Activated CD4-positive, alpha-beta T cell treated with anti-CD3 and anti-CD28 coated beads, Interleukin-2, Interleukin-4, amounts not matched to agents 100 ng/mL and 50 ng/mL, durations not matched to agents 16 hours and 8 hours (primary cell): ENCODE measurements around the gene CEP43.

ENCODE experiments used
- DNase-seq: peaks from one replicate; pipeline ENCODE4 v3.0.0-alpha.2; 2020; ENCODE audit warnings: low spot score

The CEP43 gene

GRCh38 chr6:166966268-166966667 is 32.9 kb upstream of the CEP43 start:
- DNase-seq, result no peak

GRCh38 chr6:166969390-166970002 is 29.7 kb upstream of the CEP43 start:
- no peak for DNase-seq

DNA sequence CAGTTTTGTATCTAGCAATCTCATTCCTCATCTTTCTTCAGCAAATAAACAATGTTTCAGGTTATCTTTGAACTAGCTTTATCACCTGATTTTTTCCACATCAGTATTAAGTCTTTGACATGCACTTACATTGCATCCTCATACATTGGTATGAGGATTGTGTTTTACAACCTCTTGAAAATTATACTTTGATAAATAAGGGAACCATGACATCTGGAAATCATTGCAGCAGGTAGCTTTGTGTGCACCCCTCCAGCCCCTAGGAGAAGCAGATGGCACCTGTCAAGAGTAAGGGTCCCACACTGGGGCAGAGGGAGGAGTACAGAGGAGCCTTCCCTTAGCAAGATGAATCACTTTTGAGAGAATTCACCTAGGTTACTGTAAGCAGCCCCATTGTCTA is 29.1 kb upstream of the CEP43 start:
- DNase-seq, result no peak

GRCh38 chr6:166970776-166971175 is 28.4 kb upstream of the CEP43 start:
- DNase-seq, result no peak

- DNase-seq, result no peak
Measured at GRCh38 chr6:166971271-166971670, 27.9 kb upstream of the CEP43 start.

- DNase-seq, result no peak
Measured at GRCh38 chr6:166972101-166972500, 27.1 kb upstream of the CEP43 start.

GRCh38 chr6:166976636-166977035 is 22.6 kb upstream of the CEP43 start:
- no peak for DNase-seq

- DNase-seq, result no peak
Measured at GRCh38 chr6:166977621-166978525, 21.3 kb upstream of the CEP43 start.

DNA sequence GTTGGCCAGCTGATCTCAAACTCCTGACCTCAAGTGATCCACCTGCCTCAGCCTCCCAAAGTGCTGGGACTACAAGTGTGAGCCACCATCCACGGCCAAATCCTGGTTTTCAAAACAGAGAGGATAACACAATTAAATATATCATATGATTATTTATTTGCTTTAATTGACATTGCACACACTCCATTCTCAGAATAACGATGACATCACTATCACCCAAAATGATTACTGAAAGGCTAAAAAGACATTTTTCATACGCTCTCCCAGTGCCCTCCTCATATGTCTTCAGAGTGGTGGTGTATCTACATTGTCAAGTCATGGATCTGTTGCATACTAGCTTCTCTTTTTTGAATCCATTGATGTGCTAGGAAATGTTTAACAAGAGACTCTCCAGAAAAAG is 18.5 kb upstream of the CEP43 start:
- DNase-seq, result no peak

- no peak for DNase-seq
Measured at GRCh38 chr6:166987448-166987847, 11.7 kb upstream of the CEP43 start.

DNA sequence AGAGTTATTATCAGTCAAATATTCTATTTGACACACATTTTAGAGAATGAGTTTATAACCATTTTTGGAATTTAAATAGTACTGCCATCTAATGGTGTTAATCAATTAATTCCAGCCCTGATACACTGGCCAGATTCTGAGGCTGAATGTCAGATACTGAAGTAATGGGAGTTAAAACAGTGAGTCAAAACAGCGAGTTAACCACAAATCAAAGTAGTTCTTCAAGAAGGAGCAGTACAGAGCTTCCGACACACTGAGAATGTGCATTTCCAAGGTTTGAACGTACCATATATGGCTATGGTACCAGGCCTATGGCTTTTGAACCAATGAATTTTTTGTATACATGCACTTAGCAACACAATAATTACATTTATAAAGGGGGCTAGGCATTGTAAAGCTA is 11.3 kb upstream of the CEP43 start:
- no peak for DNase-seq

GRCh38 chr6:166988674-166989201 is 10.5 kb upstream of the CEP43 start:
- DNase-seq, result no peak

GRCh38 chr6:166989427-166990032 is 9.7 kb upstream of the CEP43 start:
- peak; percentile 60 for DNase-seq

DNA sequence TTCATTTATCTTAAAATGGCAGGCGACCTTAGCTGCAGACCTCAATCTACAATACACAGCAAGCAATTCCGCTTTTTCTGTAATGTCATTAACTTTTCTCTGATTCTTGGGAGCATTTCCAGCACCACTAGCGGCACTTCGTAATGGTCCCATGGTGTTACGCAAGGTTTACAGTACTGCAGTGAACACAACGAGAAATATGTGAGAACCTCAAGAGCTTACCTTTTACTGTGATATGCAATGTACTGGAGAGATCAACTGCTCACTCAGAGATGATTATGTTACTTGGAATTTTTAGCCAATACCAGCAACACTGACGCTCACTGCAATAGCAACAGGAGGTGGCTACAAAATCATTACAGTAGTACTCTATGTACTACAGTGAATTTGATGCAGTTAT is 2.8 kb upstream of the CEP43 start:
- DNase-seq, result no peak

DNA sequence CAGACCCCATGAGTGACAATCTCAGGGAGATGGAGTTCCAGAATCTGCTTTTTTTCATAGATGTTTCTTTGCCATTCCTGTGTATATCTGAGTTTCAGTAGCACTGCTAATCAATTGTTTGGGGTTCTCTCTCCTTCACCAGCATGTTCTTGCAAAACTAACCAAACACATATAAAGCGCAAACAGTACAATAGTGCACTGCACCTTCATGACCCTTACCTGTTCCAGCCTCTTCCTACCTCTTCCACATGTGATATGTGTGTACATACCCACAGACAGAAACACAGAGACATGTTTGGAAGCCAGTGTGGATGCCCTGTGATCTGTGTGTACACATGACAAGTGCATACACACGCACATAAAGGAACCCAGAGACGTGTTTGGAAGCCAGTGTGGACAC is 1.8 kb upstream of the CEP43 start:
- DNase-seq, result no peak

GRCh38 chr6:166997768-166998255 is 1.4 kb upstream of the CEP43 start:
- peak; percentile 68 for DNase-seq

DNA sequence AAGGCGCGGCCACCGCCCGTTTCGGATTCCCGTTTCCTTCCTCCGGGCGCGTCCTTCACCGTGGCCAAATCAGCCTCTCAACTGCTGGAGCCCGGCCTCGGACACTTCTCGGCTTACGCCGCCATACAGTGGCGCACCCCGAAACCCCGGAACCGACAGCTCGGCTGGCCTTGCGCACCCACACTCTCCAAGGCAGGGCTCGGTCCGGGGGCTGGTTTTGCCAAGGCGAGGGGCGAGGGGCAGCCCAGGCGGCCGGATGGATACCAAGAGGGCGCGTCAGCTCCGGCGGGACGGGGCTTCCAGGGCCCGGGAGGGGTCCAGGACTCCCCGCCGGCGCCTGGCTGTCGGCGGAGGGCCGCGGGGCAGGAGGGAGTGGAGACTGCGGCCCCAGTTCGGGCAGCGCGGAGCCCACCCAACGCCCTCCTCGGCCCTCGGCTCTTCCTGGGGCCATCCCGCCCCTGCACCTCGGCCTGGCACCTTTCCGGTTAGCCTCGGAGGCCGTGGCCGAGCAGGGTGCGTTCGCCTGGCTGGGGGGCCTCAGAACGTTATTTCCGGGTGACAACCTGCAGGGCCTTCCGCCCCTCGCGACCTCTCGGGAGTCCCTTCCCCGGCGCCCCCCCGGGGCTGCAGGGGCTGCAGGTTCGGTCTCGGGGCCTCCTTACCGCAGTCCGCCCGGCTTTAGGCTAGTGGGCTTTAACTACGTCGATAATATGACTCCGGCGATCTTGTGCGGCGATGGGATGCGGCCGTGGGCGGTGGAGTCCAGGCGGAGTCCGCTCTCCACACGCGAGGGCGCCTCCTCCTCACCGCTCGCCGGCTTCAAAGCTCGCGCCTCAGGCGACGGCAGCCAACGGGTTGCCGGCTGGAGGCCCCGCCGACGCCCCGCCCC is 697 bp upstream of the CEP43 start:
- peak; percentile 21 for DNase-seq

DNA sequence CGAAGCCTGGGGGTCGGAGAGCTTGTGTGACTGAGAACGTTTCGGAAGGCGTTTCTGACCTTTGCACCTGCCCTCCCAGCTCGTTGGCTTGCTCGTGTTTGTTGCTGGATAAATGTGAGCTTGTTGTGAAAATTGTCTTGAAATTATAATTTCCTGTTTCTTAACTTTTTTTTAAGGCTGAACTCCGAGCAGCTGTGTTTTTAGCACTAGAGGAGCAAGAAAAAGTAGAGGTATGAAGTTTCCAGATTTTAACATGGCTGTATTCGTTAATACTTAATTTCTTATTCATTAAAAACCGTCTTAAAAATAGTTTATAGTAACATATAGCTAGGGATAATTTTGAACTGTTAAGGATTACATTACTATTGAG is 672 bp downstream of the CEP43 start:
- DNase-seq, result no peak

DNA sequence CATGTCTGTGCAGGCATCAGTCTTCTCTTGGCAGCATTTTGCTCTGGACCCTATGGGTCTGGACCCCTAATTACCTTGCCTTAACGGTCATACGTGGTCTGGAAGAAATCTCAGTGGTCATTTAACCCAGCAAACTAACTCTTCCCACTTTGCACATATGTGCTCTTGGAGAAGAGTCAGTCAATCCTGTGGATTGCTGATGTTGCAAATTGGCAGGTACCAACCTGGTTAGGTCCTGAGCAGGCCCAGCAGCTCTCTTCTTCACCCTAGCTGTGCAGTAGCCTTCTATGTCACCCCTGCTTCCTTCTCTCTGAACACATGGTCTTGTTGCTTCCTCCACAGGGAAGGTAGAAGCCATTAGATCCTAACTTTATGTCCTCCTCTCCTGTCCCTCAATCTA is 1.6 kb downstream of the CEP43 start:
- DNase-seq, result no peak

GRCh38 chr6:167005350-167006159 is 6.4 kb downstream of the CEP43 start:
- no peak for DNase-seq

GRCh38 chr6:167007985-167008384 is 8.8 kb downstream of the CEP43 start:
- no peak for DNase-seq
